ENCODE results near the gene IQCM.
"Not testable (repeated sequence)": the region's sequence is repeated elsewhere in the genome, so short reads cannot be mapped to it uniquely, and the experiment has no call there.

Gene IQCM

DNA sequence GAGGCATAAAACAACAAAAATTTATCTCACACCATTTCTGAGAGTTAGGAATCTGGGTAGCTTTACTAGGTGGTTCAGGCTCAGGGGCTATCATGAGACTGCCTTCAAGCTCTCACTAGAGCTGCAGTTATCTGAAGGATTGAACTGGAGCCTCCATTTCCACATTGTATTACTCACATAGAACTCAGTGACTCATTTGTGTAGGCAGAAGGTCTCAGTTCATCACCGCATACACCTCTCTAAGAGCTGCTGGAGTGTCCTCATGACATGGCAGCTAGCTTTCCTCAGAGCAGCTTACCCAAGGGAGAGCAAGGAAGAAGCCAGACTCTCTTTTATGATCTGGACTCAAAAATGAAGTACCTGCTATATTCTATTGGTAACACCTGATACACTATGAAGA lies 389.2 kb downstream of the IQCM start:
- DNase-seq, result no peak

GRCh38 chr4:149409555-149409962 lies 406.1 kb downstream of the IQCM start:
- DNase-seq, result no peak

- DNase-seq, result peak; percentile 70
Observed at GRCh38 chr4:149409146-149409545, 406.5 kb downstream of the IQCM start.

GRCh38 chr4:149404143-149404542 lies 411.5 kb downstream of the IQCM start:
- no peak for DNase-seq

DNA sequence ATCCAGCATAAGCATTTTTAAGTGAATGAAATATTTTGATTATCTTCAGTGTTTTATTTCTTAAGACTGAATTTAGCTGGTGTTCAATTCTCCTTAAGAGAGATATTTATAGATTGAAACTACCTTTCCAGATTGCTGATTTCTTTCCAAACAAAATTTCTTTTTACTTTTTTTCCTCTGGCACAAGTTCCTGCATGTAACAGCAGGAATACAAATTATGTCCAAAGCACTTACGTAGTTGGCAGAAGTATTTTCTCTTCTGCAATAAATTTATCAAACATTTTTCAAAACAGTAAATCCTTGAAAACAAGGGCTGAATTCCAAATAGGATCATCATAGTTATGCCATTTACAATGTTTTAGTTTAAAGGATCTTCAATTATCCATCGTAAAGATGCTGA lies 412.6 kb downstream of the IQCM start:
- DNase-seq, result no peak

DNA sequence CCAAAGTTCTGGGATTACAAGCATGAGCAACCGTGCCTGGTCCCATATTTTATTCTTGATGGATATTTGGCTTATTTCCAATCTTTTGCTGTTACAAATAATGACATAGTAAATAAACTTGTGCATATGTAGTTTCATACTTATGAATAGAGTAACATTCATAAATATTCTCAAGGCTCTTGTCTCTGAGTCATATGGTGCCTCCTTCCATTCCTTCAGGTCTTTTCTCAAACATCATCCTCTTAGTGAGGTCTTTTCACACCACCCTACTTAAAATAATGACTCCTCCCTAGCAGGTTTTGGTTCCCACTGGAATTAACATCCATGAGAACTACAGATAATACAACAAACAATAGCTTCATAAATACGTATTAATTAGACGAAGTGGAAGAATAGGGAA lies 416.6 kb downstream of the IQCM start:
- DNase-seq, result no peak

DNA sequence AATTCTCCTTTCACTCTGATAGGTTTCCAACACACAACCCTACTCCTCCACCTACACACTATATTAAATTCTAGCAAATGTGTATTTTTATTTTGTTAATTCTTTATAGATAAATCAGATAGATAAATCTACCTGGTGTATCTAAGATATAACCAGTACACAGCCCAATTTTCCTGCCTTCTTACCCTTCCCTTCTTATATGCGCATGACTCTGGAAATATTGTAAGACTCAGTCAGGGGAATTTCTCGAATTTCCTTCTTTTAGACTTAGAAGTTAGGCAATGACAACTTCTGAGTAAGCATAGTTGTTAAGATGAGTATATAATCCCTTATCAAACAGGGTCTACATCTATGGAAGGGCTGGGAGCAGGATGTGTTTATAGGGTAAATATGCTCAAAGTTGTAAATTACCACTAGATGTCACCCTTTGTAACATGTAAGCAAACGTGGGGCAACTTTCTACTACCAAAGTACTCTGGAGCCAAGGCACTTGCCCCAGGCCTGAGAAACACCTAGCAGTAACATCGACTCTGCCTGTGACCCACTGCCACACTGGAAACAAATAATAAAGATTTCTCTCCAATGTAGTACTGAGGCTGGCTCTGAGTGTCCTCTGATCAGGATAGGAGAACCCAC lies 444.7 kb downstream of the IQCM start:
- peak; percentile 4 for DNase-seq

GRCh38 chr4:149370002-149370401 lies 445.6 kb downstream of the IQCM start:
- DNase-seq, result no peak

- no peak for DNase-seq
Observed at GRCh38 chr4:149353241-149353640, 462.4 kb downstream of the IQCM start.

DNA sequence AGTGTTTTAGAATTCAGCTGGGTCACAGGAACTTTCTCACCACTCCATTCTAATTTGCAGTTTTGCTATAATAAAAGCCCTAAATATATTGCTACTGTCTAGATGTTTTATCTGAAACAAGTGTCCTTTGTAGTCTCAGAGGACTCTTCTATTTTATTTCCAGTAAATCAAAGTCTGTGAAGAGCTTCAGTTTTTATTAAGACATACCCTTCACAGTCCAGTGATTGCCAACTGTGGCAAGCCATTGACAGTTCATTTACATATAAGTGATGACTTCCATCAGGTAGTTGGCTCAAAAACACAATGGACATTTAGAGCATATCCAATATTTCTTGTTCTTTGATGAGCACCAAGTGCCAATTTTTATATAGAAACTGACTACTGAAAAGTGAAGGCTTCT lies 466.1 kb downstream of the IQCM start:
- DNase-seq, result no peak

DNA sequence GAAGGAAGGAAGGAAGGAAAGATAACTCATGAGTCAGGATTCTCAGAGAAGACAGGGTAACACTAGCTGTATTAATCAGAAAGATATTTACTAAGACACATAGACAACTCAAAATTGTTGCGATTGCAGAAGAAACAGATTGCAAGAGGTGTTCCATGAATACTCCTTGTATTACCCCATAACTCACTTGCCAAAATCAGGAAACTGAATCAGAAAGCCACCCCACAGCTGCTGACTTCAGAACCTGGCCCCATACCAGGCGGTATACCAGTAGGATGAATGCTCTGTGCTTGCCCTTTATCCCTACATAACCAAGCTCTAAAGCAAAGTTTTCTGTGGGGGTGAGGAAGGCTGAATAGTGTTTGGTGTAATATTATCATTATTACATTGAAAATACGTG lies 468.5 kb downstream of the IQCM start:
- DNase-seq, result no peak

DNA sequence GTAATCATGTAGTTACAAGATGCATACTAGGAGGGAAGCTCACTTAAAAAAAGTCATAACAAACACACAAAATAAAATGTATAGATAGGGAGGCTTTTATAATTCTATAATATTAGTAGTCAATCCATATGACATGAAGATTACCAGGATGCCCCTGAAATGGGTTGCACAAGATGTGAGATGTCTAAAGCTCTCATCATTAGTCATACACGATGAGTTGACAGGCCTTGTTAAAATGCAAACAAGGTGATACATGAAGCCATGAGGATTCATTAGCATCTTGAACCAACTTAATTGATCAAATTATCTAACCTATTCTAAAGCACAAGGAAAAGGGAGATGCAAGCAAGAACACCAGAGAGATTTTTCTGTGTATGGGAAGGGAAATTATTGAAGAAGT lies 470.2 kb downstream of the IQCM start:
- DNase-seq, result no peak

GRCh38 chr4:149344436-149344835 lies 471.2 kb downstream of the IQCM start:
- no peak for DNase-seq

GRCh38 chr4:149343614-149344013 lies 472.0 kb downstream of the IQCM start:
- no peak for DNase-seq

- not testable (repeated sequence) for DNase-seq
Observed at GRCh38 chr4:149341117-149341516, 474.5 kb downstream of the IQCM start.

GRCh38 chr4:149328161-149328560 lies 487.5 kb downstream of the IQCM start:
- DNase-seq, result no peak

- DNase-seq, result no peak
Observed at GRCh38 chr4:149322203-149322602, 493.4 kb downstream of the IQCM start.

DNA sequence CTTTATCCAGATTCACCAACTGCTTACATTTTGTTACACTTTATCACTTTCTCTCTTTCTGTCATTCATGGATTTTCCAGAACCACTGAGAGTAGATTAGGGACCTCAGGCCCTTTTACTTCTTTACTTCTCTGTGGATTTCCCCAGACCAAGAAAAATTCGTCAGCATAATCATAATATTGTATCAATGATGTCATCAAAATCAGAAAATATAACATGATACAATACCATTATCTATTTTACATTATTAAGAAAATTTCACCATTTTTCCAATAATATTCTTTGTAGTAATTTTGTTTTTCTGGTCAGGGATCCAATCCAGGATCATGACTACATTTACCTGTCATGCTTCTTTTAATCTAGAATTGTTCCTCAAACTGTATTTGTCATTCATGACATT lies 494.2 kb downstream of the IQCM start:
- no peak for DNase-seq

DNA sequence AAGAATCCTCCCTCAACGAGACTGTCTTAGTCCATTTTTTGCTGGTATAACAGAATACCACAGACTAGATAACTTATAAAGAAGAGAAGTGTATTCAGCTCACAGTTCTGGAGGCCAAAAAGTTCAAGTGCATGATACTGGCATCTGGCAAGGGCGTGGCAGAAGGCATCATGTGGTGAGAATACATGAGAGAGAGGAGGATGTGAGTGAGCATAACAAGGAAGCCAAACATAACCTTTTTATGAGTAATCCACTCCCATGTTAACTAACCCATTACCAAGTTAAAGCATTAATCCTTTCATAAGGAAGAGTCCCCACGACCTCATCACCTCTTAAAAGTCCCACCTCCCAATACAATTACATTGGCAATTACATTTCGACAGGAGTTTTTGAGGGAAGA lies 504.6 kb downstream of the IQCM start:
- DNase-seq, result no peak

- no peak for DNase-seq
Observed at GRCh38 chr4:149306537-149306936, 509.1 kb downstream of the IQCM start.

Measured in DMS 273 treated with DMSO at 0.1 percent for 48 hours (cell line).